GM21737 (cell line): ENCODE results near the gene ROBO4.

ENCODE experiments used
- ATAC-seq: cut with Tn5 transposase; IDR thresholded peaks from one replicate; pipeline ENCODE4 v1.9.1; 2021; ENCODE audit warnings: mild to moderate bottlenecking, moderate library complexity; ENCODE audit not compliant: unreplicated experiment

The ROBO4 gene

GRCh38 chr11:124875401-124875800 is 22.3 kb downstream of the ROBO4 start:
- no peak for ATAC-seq

GRCh38 chr11:124874571-124875255 is 23.0 kb downstream of the ROBO4 start:
- ATAC-seq: no peak

- ATAC-seq: no peak
Measured at GRCh38 chr11:124873951-124874350, 23.7 kb downstream of the ROBO4 start.

- no peak for ATAC-seq
Measured at GRCh38 chr11:124872741-124873140, 24.9 kb downstream of the ROBO4 start.

- ATAC-seq: no peak
Measured at GRCh38 chr11:124872280-124872679, 25.4 kb downstream of the ROBO4 start.

DNA sequence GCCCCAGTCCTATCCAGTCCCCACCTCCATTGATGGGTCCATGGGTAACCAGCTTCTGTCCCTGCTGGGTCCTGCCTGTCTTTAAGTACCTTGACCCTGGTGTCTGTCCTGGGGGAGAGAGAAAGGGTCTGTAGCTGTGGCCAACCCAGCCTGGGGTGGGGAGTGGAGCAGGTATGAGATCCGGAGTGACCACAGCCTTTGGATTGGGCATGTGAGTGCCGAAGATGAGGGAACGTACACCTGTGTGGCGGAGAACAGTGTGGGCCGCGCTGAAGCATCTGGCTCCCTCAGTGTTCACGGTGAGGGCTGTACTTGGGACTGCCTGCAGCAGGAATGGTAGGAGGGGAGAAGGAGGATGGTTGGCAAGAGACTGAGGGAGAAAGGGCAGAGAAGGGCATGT is 27.2 kb downstream of the ROBO4 start:
- ATAC-seq: no peak

GRCh38 chr11:124869856-124870387 is 27.7 kb downstream of the ROBO4 start:
- no peak for ATAC-seq

GRCh38 chr11:124869331-124869730 is 28.3 kb downstream of the ROBO4 start:
- no peak for ATAC-seq

DNA sequence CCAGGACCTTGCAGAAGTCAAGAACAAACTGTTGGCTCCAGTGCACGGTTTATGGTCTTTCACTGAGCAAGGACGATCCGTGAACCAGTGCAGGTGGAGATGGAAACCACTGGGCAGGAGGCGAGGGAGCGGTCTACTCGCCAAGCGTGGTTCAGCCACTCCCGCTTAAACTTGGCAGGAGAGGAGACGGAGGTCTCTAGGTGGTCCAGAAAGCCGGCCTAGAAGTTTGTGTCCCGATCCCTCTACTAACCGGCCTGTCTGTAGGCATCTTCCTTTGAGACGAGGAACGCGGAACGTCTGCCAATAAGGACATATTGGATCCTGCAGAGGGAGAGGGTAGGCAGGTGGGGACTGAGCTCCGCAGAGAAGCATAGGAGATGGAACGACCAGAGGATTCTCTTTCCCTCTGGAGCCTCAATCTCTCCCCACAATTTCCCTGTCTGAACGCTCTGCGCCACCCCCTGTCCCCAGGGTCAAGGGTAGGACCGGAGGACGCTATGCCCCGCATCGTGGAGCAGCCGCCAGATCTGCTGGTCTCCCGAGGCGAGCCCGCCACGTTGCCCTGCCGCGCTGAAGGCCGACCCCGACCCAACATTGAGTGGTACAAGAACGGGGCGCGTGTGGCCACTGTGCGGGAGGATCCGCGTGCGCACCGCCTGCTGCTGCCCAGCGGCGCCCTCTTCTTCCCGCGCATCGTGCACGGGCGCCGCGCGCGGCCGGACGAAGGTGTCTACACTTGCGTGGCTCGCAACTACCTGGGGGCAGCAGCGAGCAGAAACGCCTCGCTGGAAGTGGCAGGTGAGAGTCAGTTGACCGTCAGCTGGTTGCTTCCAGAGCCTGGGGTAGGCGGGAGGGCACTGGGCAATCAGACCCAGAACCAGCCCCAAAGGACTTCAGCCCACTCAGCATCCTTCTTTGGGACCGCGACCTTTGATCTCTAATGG is 29.1 kb downstream of the ROBO4 start:
- ATAC-seq: no peak

- no peak for ATAC-seq
Measured at GRCh38 chr11:124867700-124868099, 30.0 kb downstream of the ROBO4 start.

DNA sequence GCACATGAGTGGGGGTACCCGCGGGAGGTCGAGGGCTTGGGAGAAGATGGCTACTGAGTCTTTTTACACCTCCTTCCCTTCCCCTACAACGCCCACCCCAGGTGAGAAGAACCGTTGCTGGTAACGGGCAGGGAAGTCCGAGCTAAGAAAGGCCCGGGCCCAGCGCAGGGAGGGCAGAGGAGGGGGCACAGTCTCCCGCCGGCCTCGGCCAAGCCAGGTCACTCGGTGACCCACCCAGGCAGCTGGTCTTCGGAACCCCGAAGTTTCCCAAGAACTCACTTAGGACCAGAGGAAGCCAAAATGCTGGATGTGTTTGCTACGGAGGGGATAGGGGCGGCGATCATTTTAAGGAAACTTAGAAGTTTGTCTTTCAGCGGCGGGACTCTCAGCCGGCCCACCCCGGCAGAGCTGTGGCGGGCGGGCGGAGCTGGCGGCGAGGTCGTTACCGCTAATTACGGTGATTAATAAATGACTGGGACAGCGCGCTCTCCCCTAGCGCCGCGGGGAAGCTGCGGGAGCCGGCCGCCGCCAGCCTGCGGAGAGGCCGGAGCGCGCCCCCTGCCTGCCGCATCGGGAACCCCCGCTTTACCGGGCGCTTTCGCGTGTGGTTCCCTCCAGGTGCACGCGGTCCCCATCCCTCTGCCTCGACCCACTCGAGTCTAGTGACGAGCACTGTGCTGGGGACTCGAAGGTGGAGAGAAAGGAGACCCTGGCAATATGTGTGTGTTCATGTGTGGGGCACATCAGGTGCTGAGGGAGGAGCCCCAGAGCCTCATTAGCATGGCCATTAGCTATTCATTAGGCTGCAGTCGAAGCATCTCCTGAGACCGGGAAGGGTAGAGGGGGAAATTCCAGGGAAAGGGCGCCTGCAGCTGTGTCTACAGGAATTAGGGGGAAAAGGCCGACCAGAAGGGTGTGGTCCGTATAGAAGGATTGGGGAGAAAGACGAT is 31.5 kb downstream of the ROBO4 start:
- no peak for ATAC-seq

DNA sequence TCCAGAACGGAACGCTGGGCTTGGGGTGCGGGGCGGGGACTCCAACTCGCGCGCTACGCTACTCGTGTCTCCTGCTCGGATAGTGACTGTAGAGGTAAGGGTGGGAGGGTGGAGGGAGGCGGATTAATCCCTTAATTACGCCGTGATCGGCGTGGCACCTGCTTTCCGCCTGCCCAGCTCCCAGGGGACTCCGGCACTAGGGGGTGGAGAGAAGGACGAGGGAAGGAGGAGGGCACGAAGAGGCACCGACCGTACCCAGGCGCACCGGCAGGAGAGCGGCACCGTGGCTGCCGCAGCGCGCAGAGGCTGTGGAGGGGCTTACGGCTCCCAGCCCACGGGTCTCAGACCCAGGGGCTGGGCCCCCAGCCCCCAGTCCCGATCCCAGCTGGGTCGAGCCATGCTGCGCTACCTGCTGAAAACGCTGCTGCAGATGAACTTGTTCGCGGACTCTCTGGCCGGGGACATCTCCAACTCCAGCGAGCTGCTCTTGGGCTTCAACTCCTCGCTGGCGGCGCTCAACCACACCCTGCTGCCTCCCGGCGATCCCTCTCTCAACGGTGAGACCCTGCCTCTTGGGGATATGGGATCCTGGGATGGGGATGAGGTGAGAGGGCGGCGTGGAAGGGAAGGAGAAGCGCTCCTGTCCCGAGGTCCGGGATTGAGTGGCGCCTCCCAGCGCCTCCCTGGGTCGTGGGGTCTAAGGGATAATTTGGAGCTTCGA is 32.3 kb downstream of the ROBO4 start, which contains the start of gene ROBO3:
ROBO3 (plus strand) TSS at position 252 of the 721 bp plus-strand sequence; CDS start at position 398, 146 bp downstream.
- no peak for ATAC-seq

DNA sequence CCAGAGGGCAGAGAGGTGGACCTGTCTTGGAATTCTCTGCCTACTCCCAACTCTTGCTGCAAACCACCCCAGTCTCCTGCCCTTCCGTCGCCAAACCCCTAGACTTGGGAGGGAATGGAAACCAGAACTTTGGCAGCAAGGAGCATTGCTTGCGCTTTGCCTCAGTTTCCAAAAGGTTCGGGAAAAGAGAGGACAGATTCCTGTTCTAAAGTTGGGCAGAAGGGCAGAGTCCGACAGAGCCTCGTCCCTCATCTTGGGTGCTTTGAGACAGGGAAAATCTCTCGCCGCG is 32.8 kb downstream of the ROBO4 start:
- ATAC-seq: no peak

DNA sequence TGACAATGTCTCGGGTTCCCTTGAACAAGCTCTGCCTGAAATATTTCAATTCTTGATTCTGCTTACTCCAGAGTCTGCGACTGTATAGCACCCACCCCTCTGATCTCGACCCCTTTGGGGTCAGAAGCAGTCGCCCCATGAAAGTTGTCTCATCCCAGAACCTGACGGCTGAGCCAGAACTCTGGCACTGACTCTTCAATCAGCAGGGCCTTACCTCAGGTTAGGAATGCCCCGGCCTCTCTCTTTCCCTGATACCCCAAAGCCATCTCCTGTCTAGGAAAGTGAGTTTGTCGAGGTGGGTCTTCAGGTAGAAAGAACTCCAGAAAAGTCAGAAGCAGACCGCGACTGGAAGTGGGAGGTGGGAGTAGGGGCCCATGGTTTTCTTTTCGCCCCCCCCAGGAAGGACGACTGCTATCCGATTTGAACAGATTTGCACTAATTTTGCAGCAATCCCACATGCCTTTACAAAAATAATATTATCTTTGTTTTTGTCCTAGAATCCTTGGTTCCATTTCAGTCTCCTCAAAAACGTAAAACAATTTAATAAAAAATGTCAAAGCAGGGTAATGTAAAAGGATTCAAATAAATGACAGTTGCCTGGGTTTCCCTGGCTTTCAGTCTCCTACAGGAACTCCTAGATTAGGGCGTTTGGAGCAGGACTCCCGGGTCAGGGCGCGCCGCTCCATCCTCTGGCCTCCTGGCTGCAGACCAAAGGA is 33.3 kb downstream of the ROBO4 start:
- ATAC-seq: no peak

DNA sequence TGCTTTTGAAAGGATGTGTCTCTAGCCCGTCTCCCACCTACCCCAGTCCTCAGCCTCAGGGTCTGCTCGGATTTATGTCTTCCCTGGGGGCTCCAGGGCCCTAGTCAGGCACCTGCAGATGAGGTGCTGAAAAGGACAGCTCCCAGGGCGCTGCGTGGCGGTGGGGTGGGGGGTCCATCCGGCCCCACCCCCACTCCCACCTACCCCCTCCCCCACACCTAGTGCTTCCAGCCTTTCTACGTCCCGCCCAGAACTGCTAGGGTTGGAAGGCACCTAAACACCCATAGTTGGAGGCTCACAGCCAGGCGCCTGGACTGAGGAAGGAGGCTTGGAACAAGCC is 33.9 kb downstream of the ROBO4 start:
- no peak for ATAC-seq

DNA sequence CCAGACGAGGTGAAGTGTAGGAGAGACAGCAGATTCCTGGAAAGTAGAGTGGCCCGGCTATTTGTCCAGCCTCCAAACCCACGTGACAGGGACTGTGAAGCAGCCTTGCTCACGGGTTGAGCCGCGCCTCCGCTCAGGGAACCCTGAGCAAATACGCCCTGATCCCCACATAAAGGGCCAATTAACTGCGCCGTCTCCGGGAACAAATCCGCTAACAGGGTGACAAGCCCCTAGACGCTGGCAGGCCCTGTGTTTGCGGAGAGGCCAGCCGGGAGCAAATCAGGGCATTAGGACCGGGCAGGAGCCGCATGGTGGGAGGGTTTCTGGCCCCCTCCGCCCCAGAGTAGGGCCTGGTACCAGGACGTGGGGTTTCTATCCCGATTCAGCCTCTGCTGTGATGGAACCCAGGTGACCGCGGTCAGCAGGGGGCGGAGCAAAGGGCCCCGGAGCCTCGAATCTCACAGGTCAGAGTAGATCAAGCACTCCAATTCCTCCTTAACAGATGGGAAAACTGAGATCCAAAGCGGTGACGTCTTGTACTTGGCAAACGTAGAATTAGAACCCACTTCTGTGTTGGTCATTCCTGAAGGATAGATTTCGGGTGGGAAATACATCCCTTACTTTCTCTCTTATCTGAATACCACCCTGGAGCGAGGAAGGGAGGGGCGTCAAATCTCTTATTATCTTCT is 34.4 kb downstream of the ROBO4 start:
- no peak for ATAC-seq

DNA sequence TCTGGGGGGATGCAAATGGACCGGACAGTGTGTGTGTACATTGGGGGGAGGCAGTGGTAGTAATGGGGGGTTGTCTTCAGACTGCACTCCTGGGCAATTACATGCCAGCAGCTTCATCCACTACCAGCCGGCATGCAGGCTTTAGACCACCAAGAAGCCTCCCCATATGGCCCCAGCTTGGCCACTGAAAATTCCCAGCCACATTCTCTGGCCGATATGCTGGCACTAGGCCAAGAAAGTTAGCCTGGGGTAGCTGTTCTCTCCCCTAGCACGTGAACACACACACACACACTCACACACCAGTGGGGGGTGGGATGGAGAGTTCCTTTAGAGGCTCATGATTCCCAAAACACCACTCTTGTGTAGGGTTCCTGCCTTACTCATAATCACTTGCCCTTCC is 36.0 kb downstream of the ROBO4 start:
- no peak for ATAC-seq

DNA sequence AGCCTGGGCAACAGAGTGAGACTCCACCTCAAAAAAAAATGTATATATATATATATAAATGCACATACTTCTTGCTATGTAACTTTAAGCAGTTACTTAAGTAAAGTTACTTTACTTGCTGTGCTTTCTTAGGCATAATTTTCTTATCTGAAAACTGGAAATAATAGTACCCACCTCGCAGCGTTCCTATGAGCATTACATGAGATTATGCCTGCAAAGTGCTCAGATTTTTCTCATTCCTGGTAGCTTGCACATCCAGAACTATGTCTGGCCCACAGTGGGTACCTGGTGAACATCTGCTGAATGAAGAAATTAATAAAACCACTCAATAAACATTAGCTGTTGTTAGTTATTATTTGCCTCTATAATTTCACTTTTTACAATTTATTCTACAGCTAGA is 38.5 kb downstream of the ROBO4 start:
- ATAC-seq: no peak

DNA sequence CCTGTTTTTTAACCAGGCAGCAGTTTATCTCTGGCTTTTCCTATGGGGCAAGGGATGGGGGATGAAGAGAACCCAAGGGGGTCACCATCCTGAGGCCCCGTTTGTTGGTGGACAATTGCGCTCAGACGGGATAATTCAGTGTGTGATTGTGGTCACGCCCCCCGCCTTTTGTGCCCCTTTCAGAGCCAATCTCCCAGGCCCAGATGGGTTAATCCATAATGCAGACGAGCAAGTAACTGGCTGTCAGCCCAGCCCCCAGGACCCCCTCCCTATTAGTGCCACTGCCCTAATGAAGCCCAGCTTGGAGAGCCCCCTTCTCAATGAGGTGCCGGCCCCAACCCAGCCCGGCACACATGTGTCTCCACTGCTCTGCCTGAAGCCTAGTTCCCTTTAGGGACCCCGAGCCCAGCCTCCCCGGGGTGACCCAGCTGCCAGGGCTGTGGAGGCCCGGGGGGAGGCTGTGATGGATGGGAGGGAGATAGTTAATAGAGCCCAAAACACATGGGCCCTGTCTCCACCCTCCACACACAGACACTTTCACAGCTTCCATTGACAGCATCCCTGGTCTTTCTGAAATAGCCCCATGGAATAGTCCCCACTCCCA is 51.5 kb downstream of the ROBO4 start:
- no peak for ATAC-seq
